ENCODE results near the gene MACROD2.

DNA sequence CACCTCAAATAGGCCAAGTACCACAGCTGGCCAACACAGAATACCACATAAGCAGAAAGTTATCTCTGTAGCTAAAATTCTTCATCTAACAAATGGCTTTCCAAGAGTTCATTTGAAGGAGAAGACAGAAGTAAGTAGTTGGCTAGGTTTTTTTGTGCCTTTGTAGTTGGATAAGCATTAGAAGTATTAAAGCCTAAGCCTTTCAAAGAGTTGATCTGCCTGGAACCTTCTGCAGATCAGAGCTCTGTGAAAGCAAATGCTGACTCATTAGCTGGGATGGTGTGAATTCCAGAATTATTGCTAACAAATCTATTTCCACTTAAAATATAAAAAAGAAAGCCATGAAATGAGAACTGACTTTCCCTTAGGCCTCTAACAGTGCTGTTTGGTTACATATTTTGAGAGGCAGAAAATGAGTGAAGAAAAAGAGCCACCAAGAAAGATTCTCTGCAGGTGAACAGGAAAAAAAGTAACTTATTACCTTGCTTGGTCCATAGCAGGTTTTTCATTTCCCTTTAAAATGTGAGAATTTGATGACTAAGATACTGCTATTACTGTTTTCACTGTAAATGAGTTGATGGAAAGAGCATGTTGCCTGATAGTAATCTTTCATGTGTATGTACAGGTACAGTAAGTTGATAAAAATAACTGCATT, 1105.3 kb downstream of the MACROD2 start:
- TF ChIP-seq, protein P1, sequence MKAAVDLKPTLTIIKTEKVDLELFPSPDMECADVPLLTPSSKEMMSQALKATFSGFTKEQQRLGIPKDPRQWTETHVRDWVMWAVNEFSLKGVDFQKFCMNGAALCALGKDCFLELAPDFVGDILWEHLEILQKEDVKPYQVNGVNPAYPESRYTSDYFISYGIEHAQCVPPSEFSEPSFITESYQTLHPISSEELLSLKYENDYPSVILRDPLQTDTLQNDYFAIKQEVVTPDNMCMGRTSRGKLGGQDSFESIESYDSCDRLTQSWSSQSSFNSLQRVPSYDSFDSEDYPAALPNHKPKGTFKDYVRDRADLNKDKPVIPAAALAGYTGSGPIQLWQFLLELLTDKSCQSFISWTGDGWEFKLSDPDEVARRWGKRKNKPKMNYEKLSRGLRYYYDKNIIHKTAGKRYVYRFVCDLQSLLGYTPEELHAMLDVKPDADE (IDR thresholded peaks at IDR 0.05), result no peak
- TF ChIP-seq EZH2 (IDR thresholded peaks at IDR 0.05; ENCODE audit: low read depth, unreplicated experiment), result no peak
- TF ChIP-seq, protein P2, sequence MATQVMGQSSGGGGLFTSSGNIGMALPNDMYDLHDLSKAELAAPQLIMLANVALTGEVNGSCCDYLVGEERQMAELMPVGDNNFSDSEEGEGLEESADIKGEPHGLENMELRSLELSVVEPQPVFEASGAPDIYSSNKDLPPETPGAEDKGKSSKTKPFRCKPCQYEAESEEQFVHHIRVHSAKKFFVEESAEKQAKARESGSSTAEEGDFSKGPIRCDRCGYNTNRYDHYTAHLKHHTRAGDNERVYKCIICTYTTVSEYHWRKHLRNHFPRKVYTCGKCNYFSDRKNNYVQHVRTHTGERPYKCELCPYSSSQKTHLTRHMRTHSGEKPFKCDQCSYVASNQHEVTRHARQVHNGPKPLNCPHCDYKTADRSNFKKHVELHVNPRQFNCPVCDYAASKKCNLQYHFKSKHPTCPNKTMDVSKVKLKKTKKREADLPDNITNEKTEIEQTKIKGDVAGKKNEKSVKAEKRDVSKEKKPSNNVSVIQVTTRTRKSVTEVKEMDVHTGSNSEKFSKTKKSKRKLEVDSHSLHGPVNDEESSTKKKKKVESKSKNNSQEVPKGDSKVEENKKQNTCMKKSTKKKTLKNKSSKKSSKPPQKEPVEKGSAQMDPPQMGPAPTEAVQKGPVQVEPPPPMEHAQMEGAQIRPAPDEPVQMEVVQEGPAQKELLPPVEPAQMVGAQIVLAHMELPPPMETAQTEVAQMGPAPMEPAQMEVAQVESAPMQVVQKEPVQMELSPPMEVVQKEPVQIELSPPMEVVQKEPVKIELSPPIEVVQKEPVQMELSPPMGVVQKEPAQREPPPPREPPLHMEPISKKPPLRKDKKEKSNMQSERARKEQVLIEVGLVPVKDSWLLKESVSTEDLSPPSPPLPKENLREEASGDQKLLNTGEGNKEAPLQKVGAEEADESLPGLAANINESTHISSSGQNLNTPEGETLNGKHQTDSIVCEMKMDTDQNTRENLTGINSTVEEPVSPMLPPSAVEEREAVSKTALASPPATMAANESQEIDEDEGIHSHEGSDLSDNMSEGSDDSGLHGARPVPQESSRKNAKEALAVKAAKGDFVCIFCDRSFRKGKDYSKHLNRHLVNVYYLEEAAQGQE (IDR thresholded peaks at IDR 0.05; ENCODE audit: unreplicated experiment), result no peak
- no peak for TF ChIP-seq EZH2phosphoT487 (IDR thresholded peaks at IDR 0.05; ENCODE audit: unreplicated experiment)
- TF ChIP-seq, protein P3, sequence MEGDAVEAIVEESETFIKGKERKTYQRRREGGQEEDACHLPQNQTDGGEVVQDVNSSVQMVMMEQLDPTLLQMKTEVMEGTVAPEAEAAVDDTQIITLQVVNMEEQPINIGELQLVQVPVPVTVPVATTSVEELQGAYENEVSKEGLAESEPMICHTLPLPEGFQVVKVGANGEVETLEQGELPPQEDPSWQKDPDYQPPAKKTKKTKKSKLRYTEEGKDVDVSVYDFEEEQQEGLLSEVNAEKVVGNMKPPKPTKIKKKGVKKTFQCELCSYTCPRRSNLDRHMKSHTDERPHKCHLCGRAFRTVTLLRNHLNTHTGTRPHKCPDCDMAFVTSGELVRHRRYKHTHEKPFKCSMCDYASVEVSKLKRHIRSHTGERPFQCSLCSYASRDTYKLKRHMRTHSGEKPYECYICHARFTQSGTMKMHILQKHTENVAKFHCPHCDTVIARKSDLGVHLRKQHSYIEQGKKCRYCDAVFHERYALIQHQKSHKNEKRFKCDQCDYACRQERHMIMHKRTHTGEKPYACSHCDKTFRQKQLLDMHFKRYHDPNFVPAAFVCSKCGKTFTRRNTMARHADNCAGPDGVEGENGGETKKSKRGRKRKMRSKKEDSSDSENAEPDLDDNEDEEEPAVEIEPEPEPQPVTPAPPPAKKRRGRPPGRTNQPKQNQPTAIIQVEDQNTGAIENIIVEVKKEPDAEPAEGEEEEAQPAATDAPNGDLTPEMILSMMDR (conservative IDR thresholded peaks at IDR 0.05; ENCODE audit: low read depth in 2 of 2), result no peak
- no peak for TF ChIP-seq STAT1 (IDR thresholded peaks at IDR 0.05; ENCODE audit: unreplicated experiment)
- no peak for TF ChIP-seq CREB1 (CRISPR knock-in tag; IDR thresholded peaks at IDR 0.05; ENCODE audit: low read depth)
- no peak for TF ChIP-seq POLR2AphosphoS5 (IDR thresholded peaks at IDR 0.05; ENCODE audit: low read depth)
- TF ChIP-seq JUNB (IDR thresholded peaks at IDR 0.05; ENCODE audit: unreplicated experiment), result no peak
- TF ChIP-seq ZNF331 (CRISPR knock-in tag; IDR thresholded peaks at IDR 0.05; ENCODE audit: low read depth), result no peak
- TF ChIP-seq, protein P4, sequence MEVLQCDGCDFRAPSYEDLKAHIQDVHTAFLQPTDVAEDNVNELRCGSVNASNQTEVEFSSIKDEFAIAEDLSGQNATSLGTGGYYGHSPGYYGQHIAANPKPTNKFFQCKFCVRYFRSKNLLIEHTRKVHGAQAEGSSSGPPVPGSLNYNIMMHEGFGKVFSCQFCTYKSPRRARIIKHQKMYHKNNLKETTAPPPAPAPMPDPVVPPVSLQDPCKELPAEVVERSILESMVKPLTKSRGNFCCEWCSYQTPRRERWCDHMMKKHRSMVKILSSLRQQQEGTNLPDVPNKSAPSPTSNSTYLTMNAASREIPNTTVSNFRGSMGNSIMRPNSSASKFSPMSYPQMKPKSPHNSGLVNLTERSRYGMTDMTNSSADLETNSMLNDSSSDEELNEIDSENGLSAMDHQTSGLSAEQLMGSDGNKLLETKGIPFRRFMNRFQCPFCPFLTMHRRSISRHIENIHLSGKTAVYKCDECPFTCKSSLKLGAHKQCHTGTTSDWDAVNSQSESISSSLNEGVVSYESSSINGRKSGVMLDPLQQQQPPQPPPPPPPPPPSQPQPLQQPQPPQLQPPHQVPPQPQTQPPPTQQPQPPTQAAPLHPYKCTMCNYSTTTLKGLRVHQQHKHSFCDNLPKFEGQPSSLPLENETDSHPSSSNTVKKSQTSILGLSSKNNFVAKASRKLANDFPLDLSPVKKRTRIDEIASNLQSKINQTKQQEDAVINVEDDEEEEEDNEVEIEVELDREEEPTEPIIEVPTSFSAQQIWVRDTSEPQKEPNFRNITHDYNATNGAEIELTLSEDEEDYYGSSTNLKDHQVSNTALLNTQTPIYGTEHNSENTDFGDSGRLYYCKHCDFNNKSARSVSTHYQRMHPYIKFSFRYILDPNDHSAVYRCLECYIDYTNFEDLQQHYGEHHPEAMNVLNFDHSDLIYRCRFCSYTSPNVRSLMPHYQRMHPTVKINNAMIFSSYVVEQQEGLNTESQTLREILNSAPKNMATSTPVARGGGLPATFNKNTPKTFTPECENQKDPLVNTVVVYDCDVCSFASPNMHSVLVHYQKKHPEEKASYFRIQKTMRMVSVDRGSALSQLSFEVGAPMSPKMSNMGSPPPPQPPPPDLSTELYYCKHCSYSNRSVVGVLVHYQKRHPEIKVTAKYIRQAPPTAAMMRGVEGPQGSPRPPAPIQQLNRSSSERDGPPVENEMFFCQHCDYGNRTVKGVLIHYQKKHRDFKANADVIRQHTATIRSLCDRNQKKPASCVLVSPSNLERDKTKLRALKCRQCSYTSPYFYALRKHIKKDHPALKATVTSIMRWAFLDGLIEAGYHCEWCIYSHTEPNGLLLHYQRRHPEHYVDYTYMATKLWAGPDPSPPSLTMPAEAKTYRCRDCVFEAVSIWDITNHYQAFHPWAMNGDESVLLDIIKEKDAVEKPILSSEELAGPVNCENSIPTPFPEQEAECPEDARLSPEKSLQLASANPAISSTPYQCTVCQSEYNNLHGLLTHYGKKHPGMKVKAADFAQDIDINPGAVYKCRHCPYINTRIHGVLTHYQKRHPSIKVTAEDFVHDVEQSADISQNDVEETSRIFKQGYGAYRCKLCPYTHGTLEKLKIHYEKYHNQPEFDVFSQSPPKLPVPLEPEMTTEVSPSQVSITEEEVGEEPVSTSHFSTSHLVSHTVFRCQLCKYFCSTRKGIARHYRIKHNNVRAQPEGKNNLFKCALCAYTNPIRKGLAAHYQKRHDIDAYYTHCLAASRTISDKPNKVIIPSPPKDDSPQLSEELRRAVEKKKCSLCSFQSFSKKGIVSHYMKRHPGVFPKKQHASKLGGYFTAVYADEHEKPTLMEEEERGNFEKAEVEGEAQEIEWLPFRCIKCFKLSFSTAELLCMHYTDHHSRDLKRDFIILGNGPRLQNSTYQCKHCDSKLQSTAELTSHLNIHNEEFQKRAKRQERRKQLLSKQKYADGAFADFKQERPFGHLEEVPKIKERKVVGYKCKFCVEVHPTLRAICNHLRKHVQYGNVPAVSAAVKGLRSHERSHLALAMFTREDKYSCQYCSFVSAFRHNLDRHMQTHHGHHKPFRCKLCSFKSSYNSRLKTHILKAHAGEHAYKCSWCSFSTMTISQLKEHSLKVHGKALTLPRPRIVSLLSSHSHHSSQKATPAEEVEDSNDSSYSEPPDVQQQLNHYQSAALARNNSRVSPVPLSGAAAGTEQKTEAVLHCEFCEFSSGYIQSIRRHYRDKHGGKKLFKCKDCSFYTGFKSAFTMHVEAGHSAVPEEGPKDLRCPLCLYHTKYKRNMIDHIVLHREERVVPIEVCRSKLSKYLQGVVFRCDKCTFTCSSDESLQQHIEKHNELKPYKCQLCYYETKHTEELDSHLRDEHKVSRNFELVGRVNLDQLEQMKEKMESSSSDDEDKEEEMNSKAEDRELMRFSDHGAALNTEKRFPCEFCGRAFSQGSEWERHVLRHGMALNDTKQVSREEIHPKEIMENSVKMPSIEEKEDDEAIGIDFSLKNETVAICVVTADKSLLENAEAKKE (CRISPR knock-in tag; IDR thresholded peaks at IDR 0.05), result no peak

Data from GM23338 (cell line).